Keratinocyte (primary cell): ENCODE data around the gene MCCD1. TPM values are rescaled to one million over a fixed set of nuclear protein-coding genes. Genes with fewer than 3 reads are reported as not detected.

Experiments used
- DNase-seq: peaks from one replicate; pipeline ENCODE4 v3.0.0-alpha.2; 2011; ENCODE audit warnings: low read depth, missing footprints, low spot score
- FAIRE-seq: peaks from 2 replicates; lab custom pipeline; 2011; peaks lifted over from hg19 to GRCh38; lab: Jason Lieb, UNC
- H2AFZ ChIP-seq: 2 replicates; pipeline ENCODE4 v1.6.0; 2012; ENCODE audit warnings: low read length, control low read depth, inconsistent platforms; ENCODE audit not compliant: control insufficient read depth
- H3K27ac ChIP-seq: 2 replicates; pipeline ENCODE4 v1.5.1; 2011; ENCODE audit warnings: low read length; ENCODE audit not compliant: control insufficient read depth, insufficient read depth
- H3K27me3 ChIP-seq: 3 replicates; pipeline ENCODE4 v1.6.0; 2011; ENCODE audit warnings: low read length; ENCODE audit not compliant: control insufficient read depth, insufficient read depth; ENCODE audit errors: extremely low read depth
- H3K36me3 ChIP-seq, 2 experiments: 2 replicates in 1 of 2; 3 replicates in 1 of 2; pipeline ENCODE4 v1.5.1; 2011; ENCODE audit warnings: low read length in 2 of 2, mild to moderate bottlenecking in 1 of 2; ENCODE audit not compliant: control insufficient read depth in 2 of 2, insufficient read depth in 2 of 2; ENCODE audit errors: extremely low read depth in 1 of 2
- H3K4me1 ChIP-seq: 3 replicates; pipeline ENCODE4 v1.5.1; 2011; ENCODE audit warnings: low read length; ENCODE audit not compliant: control insufficient read depth, insufficient read depth; ENCODE audit errors: extremely low read depth
- H3K4me2 ChIP-seq: 3 replicates; pipeline ENCODE4 v1.6.0; 2011; ENCODE audit warnings: low read depth, low read length; ENCODE audit not compliant: control insufficient read depth, insufficient read depth; ENCODE audit errors: extremely low read depth
- H3K4me3 ChIP-seq, 3 experiments: fragments of 200-600 bp in 1 of 3; sonication (generic) in 1 of 3; 2 replicates in 2 of 3; 3 replicates in 1 of 3; pipeline ENCODE4 v1.5.1; 2011 to 2016; ENCODE audit warnings: low read length in 3 of 3, mild to moderate bottlenecking in 3 of 3, control low read depth in 2 of 3, inconsistent platforms in 1 of 3, low read depth in 1 of 3, mixed read lengths in 1 of 3, mixed run types in 1 of 3, moderate library complexity in 1 of 3; ENCODE audit not compliant: control insufficient read depth in 2 of 3, insufficient read depth in 2 of 3; ENCODE audit errors: extremely low read depth in 1 of 3
- H3K79me2 ChIP-seq: 2 replicates; pipeline ENCODE4 v1.6.0; 2012; ENCODE audit warnings: low read length; ENCODE audit not compliant: control insufficient read depth, insufficient read depth
- H3K9ac ChIP-seq: 3 replicates; pipeline ENCODE4 v1.6.0; 2011; ENCODE audit warnings: low read length; ENCODE audit not compliant: control insufficient read depth, insufficient read depth; ENCODE audit errors: extremely low read depth
- H3K9me1 ChIP-seq: 3 replicates; pipeline ENCODE4 v1.6.0; 2011; ENCODE audit warnings: low read length; ENCODE audit not compliant: control insufficient read depth, insufficient read depth; ENCODE audit errors: extremely low read depth
- H3K9me3 ChIP-seq: 2 replicates; pipeline ENCODE4 v1.5.1; 2012; ENCODE audit warnings: low read depth, low read length; ENCODE audit not compliant: control insufficient read depth
- H4K20me1 ChIP-seq: 3 replicates; pipeline ENCODE4 v1.6.0; 2011; ENCODE audit warnings: low read length; ENCODE audit not compliant: control insufficient read depth, insufficient read depth; ENCODE audit errors: extremely low read depth
- CTCF ChIP-seq, 3 experiments: IDR thresholded peaks in 1 of 3; conservative IDR thresholded peaks in 1 of 3; optimal IDR thresholded peaks in 1 of 3; 2 replicates in 2 of 3; 3 replicates in 1 of 3; pipeline versions ENCODE3 to v1.5.1; 2011; ENCODE audit warnings: low read length in 3 of 3, mild to moderate bottlenecking in 3 of 3, moderate library complexity in 2 of 3, control low read depth in 1 of 3, inconsistent platforms in 1 of 3; ENCODE audit not compliant: insufficient read depth in 2 of 3; ENCODE audit errors: extremely low read depth in 1 of 3
- EZH2 ChIP-seq: IDR thresholded peaks from one replicate; pipeline ENCODE4 v1.6.1; 2012; ENCODE audit warnings: inconsistent platforms, mild to moderate bottlenecking, low read length, moderate library complexity
- dilution Hi-C: fragments of 300-500 bp; cut with MboI; formaldehyde crosslinking; loops from one replicate; pipeline ENCODE4 v1.7.0; 2020; ENCODE audit warnings: low sequenced_read_pairs; ENCODE audit not compliant: extremely low pct_ligation_motif_present
- polyA plus RNA-seq, 5 experiments: library from polyadenylated mRNA; depleted of rRNA in 3 of 5; stranded (reverse) in 3 of 5; stranded (forward) in 1 of 5; unstranded in 1 of 5; fragments of >200 nt; gene quantifications; 1 replicate in 1 of 5; 2 replicates in 3 of 5; 3 replicates in 1 of 5; pipeline versions ENCODE4 v1.2.1 to v1.2.3, GENCODE V29; 2011 to 2012; ENCODE audit warnings: missing spikeins in 2 of 5, low read depth in 1 of 5, low replicate concordance in 1 of 5

Gene MCCD1
- polyA plus RNA-seq, 1 donor (not counting 4 experiments of a cell fraction or from before 2014, with no cell fraction given), result not detected

GRCh38 chr6:31525553-31525931 is 3.2 kb upstream of the MCCD1 start:
- Histone ChIP-seq H2AFZ (no peak overlapping the region), H3K79me2 (no peaks in the 10 kb centered on the region), H3K27me3 (no peaks in the 10 kb centered on the region), H4K20me1 (peaks cover 6% of the 10 kb centered on the region), H3K9ac (no peak overlapping the region), H3K9me1 (no peaks in the 10 kb centered on the region), H3K27ac (no peak overlapping the region), H3K36me3 (peaks cover 5 to 8% of the 10 kb centered on the region in 2 experiments), H3K4me3 (no peak overlapping the region), H3K4me2 (no peak overlapping the region), H3K4me1 (peaks cover 7% of the 10 kb centered on the region), H3K9me3 (no peaks in the 10 kb centered on the region)
- DNase-seq (no peak), FAIRE-seq (no peak)
- dilution Hi-C loops, result no loop called here
- TF ChIP-seq EZH2, result no peak
- TF ChIP-seq CTCF (optimal IDR thresholded peaks at IDR 0.05 in 1 of 3, IDR thresholded peaks at IDR 0.05 in 1 of 3, conservative IDR thresholded peaks at IDR 0.05 in 1 of 3; ENCODE audit: extremely low read depth in 1 of 3, insufficient read depth in 2 of 3, low read length in 3 of 3), result no peak

- TF ChIP-seq EZH2, result no peak
- no peak for TF ChIP-seq CTCF (optimal IDR thresholded peaks at IDR 0.05 in 1 of 3, IDR thresholded peaks at IDR 0.05 in 1 of 3, conservative IDR thresholded peaks at IDR 0.05 in 1 of 3; ENCODE audit: extremely low read depth in 1 of 3, insufficient read depth in 2 of 3, low read length in 3 of 3)
- Histone ChIP-seq H3K27me3 (no peaks in the 10 kb centered on the region), H3K36me3 (peaks cover 10 to 11% of the 10 kb centered on the region in 2 experiments), H3K4me2 (no peak overlapping the region), H3K27ac (no peak overlapping the region), H3K9ac (no peak overlapping the region), H4K20me1 (peaks cover 11% of the 10 kb centered on the region), H3K4me1 (peaks cover 7% of the 10 kb centered on the region), H3K79me2 (no peaks in the 10 kb centered on the region), H2AFZ (no peak overlapping the region), H3K9me1 (no peaks in the 10 kb centered on the region), H3K9me3 (no peaks in the 10 kb centered on the region), H3K4me3 (no peak overlapping the region)
- DNase-seq (no peak), FAIRE-seq (no peak)
- dilution Hi-C loops, result no loop called here
Observed at GRCh38 chr6:31525932-31526591, 2.7 kb upstream of the MCCD1 start.
